Measurements from ENCODE around the gene ADAMTS3.
"Not testable (repeated sequence)": the region's sequence is repeated elsewhere in the genome, so short reads cannot be mapped to it uniquely, and the experiment has no call there.

ADAMTS3 gene

GRCh38 chr4:72473434-72473900 is 95.6 kb downstream of the ADAMTS3 start:
- DNase-seq (ENCODE audit: low read depth in 2 of 2), result no peak

- no peak for DNase-seq (ENCODE audit: low read depth in 2 of 2)
Measured at GRCh38 chr4:72471816-72472215, 97.2 kb downstream of the ADAMTS3 start.

GRCh38 chr4:72468904-72469502 is 100.0 kb downstream of the ADAMTS3 start:
- no peak for DNase-seq (ENCODE audit: low read depth in 2 of 2)

- no peak for DNase-seq (ENCODE audit: low read depth in 2 of 2)
Measured at GRCh38 chr4:72467633-72468032, 101.4 kb downstream of the ADAMTS3 start.

GRCh38 chr4:72463724-72464123 is 105.3 kb downstream of the ADAMTS3 start:
- no peak for DNase-seq (ENCODE audit: low read depth in 2 of 2)

GRCh38 chr4:72457158-72457557 is 111.9 kb downstream of the ADAMTS3 start:
- no peak for DNase-seq (ENCODE audit: low read depth in 2 of 2)

- no peak for DNase-seq (ENCODE audit: low read depth in 2 of 2)
Measured at GRCh38 chr4:72451349-72451748, 117.7 kb downstream of the ADAMTS3 start.

- no peak for DNase-seq (ENCODE audit: low read depth in 2 of 2)
Measured at GRCh38 chr4:72449705-72450104, 119.3 kb downstream of the ADAMTS3 start.

- DNase-seq (ENCODE audit: low read depth in 2 of 2), result no peak
Measured at GRCh38 chr4:72448231-72448630, 120.8 kb downstream of the ADAMTS3 start.

- DNase-seq (ENCODE audit: low read depth in 2 of 2), result no peak
Measured at GRCh38 chr4:72446353-72447055, 122.5 kb downstream of the ADAMTS3 start.

- no peak for DNase-seq (ENCODE audit: low read depth in 2 of 2)
Measured at GRCh38 chr4:72444092-72444491, 124.9 kb downstream of the ADAMTS3 start.

- DNase-seq (ENCODE audit: low read depth in 2 of 2), result no peak
Measured at GRCh38 chr4:72442715-72443114, 126.3 kb downstream of the ADAMTS3 start.

GRCh38 chr4:72442147-72442546 is 126.9 kb downstream of the ADAMTS3 start:
- DNase-seq (ENCODE audit: low read depth in 2 of 2), result no peak

- DNase-seq (ENCODE audit: low read depth in 2 of 2), result no peak
Measured at GRCh38 chr4:72440386-72440785, 128.6 kb downstream of the ADAMTS3 start.

GRCh38 chr4:72432975-72433374 is 136.0 kb downstream of the ADAMTS3 start:
- no peak for DNase-seq (ENCODE audit: low read depth in 2 of 2)

GRCh38 chr4:72432282-72432681 is 136.7 kb downstream of the ADAMTS3 start:
- DNase-seq (ENCODE audit: low read depth in 2 of 2), result no peak

- DNase-seq (ENCODE audit: low read depth in 2 of 2), result no peak
Measured at GRCh38 chr4:72430988-72431387, 138.0 kb downstream of the ADAMTS3 start.

GRCh38 chr4:72430050-72430449 is 139.0 kb downstream of the ADAMTS3 start:
- DNase-seq (ENCODE audit: low read depth in 2 of 2), result no peak

GRCh38 chr4:72429397-72429889 is 139.6 kb downstream of the ADAMTS3 start:
- no peak for DNase-seq (ENCODE audit: low read depth in 2 of 2)

- DNase-seq (ENCODE audit: low read depth in 2 of 2), result no peak
Measured at GRCh38 chr4:72427057-72427456, 142.0 kb downstream of the ADAMTS3 start.

GRCh38 chr4:72425908-72426307 is 143.1 kb downstream of the ADAMTS3 start:
- not testable (repeated sequence) for DNase-seq (ENCODE audit: low read depth in 2 of 2)

GRCh38 chr4:72424006-72424405 is 145.0 kb downstream of the ADAMTS3 start:
- DNase-seq (ENCODE audit: low read depth in 2 of 2), result no peak

- DNase-seq (ENCODE audit: low read depth in 2 of 2), result no peak
Measured at GRCh38 chr4:72422416-72422815, 146.6 kb downstream of the ADAMTS3 start.
